CD4-positive, alpha-beta T cell treated with Interleukin-1 beta for 1 hour (primary cell): ENCODE data around the gene FAM209B.
"Not testable (repeated sequence)": the region's sequence is repeated elsewhere in the genome, so short reads cannot be mapped to it uniquely, and the experiment has no call there.

Experiments
- DNase-seq, 2 donors: peaks; one replicate each; pipeline ENCODE4 v3.0.0-alpha.2; 2020 to 2022

The FAM209B gene

DNA sequence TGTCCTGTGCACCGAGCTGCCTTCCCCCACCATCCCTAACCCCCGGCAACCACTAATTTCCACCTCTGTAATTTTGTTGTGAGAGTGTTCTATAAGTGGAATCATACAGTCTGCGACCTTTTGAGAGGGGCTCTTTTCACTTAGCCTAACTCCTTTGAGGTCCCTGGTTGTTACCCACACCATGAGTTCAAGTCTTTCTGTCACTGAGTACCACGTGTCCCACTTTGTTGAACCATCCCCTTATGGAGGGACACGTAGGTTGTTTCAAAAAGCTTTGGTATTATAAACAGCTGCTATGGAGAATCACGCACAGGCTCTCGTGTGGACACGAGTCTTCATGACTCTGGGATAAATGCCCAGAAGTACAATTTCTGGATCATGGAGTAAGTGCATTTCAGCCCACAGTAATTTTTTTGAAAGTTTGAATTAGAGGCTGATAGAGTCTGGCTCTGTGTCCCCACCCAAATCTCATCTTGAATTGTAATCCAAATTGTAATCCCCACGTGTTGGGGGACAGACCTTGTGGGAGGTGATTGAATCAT lies 9.5 kb downstream of the FAM209B start:
- no peak for DNase-seq

DNA sequence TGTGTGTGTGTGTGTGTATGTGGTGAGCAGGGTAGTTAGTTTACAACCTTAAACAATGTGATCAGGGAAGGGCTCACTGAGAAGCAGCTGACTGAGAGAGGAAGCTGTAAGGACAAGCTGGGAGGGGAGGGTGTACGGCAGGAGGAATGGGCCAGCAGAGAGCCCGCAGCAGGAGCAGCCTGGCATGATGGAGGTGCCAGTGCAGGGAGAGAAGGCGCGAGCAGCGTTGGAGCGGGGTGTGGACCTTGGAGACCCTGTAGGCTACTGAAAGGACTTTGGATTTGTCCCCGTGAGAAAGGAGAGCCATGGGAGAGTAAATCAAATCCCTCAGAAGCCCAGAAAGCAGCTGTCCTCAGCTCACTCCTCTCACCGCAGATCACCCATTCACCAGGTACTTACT lies 18.5 kb downstream of the FAM209B start:
- DNase-seq: no peak

DNA sequence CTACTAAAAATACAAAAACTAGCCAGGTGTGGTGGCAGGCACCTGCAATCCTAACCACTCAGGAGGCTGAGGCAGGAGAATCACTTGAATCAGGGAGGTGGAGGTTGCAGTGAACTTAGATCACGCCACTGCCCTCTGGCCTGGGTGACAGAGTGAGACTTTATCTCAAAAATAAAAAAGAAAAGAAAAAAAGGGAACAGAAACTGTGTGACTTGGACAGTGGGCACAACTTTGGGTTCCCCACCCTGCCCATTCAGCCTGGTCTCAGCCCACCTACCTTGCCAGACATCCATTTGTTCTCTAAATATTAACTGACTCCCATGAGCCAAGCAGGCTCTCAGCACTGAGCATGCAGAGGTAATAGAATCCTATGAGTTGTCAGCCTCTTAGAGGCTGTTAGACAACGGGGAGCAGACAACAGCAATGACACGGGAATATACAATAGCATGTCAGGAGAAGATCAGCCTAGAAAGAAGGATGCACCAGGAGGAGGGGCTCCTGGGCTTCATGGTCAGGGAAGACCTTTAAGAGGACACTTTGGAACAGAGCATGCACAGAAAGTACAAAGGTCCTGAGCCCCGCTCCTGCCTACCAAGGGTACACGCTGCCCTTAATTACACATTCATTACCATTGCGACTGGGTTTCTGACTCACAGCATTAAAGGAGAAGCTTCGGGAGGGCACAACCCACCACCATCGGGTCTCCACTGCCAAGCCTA lies 20.0 kb downstream of the FAM209B start:
- DNase-seq: no peak

DNA sequence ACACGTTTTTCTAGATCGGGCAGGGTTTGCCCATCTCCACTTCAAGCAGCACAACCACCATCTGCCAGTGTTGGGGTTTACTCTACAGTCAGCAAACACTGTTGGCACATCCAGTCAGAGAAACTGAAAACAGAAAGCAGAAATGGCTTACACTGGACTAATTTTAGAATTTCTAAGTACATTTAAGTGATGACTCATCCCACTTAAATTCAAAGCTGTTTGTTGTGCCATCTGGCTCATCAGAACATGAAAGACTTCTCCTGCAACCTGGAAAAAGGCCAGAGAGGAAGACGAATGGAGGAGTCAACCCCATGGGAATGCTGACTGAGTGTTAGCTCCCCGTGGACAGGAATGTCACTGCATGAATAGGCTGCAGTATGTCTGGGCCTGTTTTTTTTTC lies 21.8 kb downstream of the FAM209B start:
- DNase-seq: peak in 1 of 2 donors; percentile 2

DNA sequence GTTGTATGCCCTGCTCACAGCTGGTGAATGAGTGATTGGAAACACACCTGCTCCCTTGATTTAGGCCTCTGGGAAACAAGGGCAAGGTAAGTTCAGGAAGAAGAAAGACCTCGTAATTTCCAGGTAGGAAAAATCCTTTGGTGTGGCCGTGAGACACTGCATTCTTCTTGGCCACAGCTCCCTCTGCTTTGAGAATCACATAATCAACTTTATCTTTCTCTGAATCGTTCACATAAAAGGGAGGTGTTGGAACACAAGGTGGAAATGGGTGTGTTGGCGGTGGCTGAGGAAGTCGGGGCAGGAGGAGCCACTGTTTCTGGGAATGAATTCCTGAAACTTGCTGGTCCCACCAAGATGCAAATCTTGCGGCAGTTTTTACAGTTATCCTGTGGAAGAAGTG lies 25.9 kb downstream of the FAM209B start:
- no peak for DNase-seq

DNA sequence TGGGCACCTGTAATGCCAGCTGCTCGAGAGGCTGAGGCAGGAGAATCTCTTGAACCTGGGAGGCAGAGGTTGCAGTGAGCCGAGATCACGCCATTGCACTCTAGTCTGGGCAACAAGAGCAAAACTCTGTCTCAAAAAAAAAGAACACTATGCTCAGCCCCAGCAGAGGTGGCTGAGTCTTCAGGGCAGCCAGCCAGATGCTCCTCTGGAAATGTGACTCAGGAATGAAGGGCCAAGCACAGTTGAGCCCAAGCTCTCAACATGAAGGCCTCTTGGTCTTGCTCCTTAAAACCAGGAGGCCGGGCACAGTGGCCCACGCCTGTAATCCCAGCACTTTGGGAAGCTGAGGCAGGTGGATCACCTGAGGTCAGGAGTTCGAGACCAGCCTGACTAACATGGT lies 31.5 kb downstream of the FAM209B start:
- DNase-seq: not testable (repeated sequence)

DNA sequence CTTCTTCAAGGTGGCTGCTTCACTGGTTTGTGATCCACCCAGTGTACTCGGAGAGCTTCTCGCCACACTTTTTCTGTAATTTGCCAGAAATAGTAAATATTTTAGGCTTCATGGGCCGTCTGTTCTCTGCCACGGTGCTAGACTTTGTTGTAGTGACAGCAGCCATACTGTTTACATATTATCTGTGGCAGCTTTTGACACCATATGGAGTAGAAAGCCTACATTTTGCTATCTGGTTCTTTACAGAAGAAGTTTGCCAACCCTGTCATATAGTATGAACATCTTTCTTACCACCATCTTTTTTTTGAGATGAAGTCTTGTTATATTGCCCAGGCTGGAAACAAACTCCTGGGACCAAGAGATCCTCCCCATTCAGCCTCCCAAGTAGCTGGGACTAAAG lies 32.5 kb downstream of the FAM209B start:
- DNase-seq: no peak

DNA sequence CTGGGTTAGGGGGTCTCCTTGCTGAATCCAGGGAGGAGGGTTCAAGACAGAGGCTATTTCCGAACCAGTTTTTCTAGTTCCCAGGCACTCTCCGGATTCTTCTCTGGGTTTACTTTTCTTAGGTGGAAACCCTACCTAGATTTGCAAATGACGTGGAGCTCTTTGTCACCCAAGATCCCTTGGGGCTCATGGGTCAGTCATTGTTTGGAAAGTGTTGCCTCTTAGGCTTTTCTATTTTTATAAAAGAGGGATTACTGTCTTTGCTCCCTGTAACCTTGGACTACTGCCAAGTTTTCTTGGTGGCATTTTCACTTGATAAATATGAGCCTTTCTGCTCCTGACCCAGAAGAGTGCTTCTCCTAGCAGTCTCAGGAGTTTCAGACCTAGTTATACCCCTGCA lies 33.6 kb downstream of the FAM209B start:
- DNase-seq: no peak

DNA sequence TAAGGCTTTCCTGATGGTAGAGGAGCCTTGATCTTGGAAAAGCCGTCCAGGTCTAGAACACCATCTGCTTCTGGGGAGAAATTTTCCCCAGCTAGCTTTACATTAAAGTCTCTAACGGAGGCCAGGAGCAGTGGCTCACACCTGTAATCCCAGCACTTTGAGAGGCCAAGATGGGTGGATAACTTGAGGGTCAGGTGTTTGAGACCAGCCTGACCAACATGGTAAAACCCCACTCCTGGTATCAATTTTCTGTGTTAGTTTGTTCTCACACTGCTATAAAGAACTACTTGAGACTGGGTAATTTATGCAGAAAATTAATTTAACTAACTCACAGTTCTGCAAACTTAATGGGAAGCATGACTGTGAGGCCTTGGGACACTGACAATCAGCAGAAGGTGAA lies 37.8 kb downstream of the FAM209B start:
- DNase-seq: no peak

DNA sequence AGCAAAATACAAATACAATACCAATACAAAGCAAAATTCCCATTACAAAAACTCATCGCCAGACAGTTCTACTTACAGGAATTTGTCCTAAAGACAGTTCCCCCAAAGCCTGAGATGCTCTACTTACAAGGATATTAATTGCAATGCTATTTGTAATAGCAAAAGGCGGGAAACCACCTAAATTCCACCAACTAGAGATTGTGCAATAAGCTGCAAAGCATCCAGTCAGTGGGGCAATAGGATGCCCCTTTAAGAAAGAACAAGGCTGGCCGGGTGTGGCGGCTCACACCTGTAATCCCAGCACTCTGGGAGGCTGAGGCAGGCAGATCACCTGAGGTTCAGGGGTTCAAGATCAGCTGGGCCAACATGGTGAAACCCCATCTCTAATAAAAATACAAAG lies 39.1 kb downstream of the FAM209B start:
- DNase-seq: no peak

DNA sequence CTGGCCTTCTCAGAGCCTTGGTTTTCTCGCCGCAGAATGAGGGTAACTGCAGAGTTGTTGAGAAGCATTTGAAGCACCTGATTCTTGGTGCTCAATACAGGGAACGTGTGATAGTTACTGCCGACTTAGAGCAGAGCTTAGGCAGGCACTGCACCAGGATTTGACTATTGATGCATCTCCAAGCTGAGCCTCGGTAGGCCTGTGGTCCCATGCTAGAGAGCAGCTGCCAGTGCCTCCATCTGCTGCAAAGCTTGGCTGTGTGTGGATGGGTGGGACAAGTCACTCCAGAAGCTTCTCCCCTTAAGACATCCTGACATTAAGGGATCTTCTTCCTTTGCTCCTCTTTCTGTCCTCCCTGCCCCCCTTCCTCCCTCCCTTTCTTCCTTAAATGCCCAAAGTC lies 40.9 kb downstream of the FAM209B start:
- no peak for DNase-seq

DNA sequence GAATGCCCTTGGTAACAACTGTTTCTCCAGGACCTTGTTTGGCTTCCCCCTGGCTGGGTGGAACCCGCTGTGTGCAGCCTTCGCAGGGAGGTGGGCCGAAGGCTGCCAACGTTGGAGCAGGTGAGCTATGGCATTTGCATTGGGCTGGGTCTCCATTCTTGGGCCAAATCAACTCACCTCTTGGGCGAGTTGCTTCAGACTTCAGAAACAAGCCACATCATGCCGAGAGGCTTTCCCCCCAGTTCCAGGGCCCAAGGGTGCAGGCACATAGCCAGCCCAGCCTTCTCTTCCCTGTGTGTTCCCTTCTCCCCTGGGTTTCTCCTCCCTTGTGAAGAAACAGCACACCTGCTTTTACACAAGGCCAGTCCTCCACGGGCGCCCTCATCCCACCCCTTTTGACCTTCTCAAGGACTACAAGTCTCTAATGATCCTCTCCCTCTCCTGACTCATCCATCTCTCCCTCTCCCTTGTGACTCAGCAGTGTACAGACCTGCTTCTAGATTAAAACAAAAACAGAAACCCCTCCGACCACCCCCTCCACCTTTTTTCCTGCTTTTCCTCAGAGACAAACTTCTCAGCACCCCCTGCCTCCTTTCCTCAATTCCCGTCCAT lies 41.6 kb downstream of the FAM209B start:
- no peak for DNase-seq

DNA sequence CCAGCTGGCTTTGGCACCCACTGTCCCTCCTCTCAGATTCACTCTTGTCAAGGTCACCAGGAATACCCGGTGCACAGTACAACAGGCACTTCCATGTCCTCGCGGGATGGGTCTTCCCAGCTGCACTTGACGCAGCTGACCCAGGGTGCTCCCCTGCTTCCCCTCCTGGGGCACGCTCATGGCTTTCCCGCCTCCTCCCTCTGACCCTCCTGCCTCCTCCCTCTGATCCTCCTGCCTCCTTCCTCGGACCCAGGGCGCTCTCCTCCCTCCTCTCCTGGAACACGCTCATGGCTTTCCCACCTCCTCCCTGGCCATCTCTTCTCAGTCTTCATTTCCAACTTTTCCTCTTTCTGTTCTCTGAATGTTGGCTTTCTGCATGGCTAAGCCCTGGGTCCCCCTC lies 42.1 kb downstream of the FAM209B start:
- DNase-seq: no peak

DNA sequence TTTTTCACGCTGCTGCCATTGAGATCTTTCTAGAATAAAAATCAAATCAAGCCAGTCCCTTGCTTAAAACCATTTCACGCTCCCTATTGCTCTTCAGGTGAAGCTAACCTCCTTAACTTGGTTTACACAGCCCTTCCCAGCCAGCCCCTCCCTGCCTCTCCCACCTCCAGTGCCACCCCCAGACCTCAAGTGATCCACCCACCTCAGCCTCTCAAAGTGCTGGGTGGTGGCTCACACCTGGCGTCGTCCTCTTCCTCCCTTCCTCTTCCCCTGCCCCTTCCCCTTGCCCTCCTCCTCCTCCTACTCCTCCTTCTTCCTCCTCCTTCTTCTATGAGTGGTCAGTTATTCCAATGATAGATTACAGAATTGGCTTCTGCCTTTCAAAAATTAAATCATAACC lies 42.9 kb downstream of the FAM209B start:
- no peak for DNase-seq

DNA sequence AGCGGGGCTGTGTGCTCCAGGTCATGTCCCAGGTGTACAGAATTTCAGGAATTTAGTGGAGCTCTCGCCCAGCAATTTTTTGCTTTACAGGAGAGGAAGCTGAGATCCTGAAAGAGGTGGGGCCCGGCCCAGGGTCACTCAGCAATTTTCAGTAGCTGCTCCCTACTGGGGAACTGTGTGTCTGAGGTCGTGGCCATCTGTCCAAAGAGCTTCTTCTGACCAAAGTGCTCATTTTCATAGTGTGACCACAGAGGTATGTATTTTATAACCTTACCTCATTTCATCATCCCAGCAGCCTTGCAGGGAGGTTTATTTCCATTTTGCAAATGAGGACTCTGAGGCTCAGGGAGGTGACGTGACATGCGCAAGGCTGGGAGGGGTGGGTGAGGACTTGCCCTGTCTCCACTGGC lies 46.3 kb downstream of the FAM209B start:
- no peak for DNase-seq

DNA sequence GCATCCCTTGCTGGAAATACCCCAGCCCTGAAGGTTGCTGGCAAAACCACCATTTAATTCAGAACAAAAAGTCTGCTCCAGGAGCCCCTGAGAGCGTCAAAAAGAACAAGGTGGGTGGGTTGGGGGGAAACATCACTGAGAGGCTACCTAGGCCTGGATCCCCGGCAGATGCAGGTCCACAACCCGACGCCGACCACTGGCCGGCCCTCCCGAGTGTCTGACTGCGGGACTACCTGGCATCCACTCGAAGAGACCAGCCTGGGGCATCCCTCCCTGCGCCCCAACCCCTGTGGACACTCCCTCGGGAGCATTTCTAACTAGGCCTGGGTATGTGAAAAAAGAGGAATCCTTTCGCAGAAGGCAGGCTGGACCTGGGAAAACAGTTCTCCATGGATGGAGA lies 47.2 kb downstream of the FAM209B start:
- DNase-seq: no peak

DNA sequence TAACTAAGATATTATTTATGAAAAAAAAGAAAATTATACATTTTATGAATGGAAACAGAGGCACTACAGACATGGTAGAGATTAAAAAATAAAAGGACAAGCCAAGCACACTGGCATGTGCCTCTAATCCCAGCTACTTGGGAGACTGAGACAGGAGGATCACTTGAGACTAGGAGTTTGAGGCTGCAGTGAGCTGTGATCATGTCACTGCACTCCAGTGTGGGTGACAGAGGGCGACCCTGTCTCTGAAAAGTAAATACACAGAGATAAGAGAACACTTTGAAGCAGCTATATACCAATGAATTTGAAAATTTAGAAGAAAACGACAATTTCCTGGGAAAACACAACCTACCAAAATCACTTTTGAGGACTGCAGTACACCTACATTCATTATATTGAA lies 48.7 kb downstream of the FAM209B start:
- no peak for DNase-seq

DNA sequence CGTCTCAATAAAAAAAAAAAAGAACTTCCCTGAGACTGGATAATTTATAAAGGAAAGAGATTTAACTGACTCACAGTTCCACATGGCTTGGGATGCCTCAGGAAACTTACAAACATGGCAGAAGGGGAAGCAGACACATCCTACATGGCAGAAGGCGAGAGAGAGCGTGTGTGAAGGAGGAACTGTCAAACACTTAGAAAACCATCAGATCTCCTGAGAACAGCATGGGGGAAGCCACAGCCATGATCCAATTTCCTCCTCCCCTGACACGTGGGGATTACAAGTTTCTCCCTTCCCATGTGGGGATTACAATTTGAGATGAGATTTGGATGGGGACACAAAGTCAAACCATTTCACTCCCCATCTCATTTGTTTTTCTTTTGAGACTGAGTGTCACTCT lies 49.5 kb downstream of the FAM209B start:
- no peak for DNase-seq

DNA sequence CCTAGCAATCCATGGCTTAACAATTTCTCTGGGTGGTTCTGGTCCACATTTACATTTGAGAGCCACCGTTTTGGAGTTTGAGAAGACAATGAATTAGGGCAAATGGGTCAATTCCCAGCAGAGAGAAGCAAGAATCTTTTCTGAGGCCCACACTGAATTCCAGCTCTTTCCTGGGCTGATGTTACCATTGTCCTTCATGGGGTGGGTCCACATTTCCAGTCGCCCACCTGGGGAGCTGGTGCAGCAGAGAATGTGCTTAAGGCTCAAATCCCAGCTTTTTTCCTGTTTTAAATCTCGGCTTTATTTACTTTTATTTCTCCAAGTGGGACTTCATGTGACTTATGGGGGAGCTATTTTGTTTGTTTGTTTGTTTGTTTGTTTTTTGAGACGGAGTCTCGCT lies 51.9 kb downstream of the FAM209B start:
- DNase-seq: no peak
